DMS79 treated with DMSO at 0.1 percent for 48 hours (cell line): ENCODE results near the gene EBI3.
"Not testable (repeated sequence)": the region's sequence is repeated elsewhere in the genome, so short reads cannot be mapped to it uniquely, and the experiment has no call there.

ENCODE experiments used
- DNase-seq: peaks from one replicate; lab custom pipeline; 2025; lab: John Stamatoyannopoulos, UW

EBI3 gene

DNA sequence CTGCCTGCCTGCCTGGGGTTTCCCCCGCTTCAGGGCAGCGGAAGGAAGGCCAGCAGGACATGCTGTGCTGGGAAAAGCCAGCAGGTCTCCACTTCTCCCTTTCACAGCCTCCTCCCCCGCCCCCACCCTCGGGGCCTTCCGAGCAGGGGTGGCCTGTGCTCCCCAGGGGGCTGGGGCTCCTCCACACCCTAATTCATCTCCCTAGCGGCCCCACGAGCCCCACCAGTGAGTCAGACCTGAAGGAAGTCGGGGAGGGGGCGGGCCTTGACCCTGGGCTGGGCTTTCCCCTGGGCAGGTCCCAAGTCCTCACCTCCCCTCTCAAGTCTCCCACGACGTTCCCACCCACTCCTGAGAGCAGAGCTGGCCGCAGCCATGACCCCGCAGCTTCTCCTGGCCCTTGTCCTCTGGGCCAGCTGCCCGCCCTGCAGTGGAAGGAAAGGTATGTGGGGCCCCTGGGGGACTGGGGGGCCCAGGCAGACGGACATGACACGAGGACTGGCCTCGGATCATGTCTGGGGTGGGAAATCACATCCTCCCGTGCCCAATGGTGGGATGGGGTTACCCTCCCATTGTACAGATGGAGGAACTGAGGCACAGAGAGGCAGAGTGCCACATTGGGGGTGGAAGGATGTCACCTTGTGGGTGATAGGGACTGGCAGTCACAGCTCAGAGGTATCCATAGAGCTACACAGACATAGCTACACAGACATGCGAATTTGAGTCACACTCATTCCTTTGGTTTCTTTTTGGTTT lies at the start of gene EBI3:
EBI3 (plus strand) TSS at position 345 of the 753 bp plus-strand sequence; CDS start at position 373, 28 bp downstream.
- no peak for DNase-seq

DNA sequence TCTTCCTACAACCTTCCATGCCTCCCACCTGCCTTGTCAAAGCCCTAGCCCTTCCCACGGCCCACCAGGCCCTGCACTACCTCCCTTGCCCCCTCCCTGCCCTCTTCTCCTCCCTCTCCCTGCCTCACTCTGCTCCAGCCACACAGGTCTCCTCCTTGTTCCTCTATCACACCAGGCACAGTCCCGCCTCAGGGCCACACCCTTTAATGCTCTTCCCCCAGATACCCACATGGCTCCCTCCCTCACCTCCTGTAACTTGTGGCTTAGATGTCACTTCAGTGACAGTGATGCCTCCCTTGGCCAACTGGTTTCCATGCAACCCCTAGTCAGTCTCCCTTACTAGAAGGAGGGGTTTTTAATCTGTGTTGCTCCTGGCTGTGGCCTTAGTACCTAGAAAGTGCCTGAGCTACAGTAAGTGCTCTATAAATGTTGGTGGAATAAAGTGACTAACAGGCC lies 48.2 kb upstream of the EBI3 start:
- no peak for DNase-seq

DNA sequence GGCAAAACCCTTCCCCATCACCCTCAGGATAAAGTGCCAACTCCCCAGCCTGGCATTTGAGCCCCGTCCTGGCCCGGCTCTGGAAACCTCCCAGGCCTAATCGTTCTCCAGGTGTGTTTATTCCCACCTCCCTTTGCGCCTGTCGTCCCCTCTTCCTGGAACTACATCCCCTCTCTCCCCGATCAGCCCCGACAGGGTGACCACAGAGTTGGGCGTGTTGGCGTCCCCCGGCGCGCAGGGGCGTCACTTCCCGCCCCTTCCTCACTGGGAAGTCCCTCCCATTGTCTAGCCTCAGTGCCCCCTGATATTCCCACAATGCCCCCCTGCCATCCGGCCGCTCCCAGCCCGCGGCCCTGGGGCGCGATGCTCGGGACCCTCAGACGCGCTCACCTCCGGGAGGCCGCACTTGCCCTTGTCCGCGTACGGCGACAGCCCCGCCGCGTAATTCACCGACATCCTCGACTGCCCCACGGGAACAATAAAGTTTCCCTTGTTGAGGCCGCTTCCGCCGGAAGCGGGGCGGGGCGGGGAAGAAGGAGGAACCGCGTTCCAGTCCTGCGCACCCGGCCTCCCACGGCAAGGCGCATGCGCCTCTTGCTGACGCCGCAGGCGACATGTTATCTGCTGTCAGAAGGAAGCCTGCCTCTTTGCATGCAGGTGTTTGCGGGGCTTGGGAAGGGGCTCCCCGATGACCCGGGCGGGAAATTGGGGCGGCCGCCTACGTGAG lies 47.1 kb upstream of the EBI3 start, which contains the start of the genes ANKRD24 and SIRT6:
ANKRD24 (plus strand) TSS at position 606 of the 727 bp plus-strand sequence. CDS start 3,737 bp downstream, outside the sequence.
SIRT6 (minus strand) TSS at position 480 of the 727 bp plus-strand sequence; CDS start at position 456, 24 bp downstream.
- peak; percentile 86 for DNase-seq

DNA sequence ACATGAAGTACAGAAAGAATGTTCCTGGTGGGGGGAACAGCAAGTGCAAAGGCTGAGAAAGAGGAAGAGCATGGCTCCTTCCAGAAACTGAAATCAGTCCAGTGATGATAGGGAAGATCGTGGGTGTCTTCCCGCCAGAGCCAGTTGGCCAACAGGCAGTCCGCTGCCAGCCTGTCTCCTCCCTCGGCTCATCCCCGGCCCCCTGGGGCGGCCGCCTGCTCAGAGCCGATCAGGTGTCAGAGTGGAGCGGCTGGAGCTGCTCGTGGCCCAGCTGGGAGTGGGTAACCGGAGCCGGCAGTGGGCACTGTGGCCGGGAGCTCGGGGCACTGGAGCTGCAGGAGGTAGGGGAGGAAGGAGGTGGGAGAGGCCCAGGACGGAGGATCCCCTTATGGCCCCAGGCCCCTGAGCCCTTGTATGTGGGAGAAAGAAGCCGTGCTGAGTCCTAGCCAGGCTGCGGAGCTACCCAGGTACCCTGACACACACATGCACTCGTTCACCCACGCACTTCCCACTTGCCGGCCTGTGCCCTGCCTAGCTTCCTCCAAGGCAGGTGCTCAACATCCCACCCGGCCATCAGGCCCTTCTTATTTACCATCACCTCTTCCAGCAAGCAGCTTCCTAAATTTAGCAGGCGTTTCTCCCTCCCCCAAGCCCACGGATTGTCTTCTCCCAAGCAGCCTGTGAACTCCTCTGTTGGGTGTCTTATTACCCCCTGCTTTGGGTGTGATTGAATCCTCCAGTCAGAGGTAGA lies 45.2 kb upstream of the EBI3 start:
- DNase-seq, result peak; percentile 43

DNA sequence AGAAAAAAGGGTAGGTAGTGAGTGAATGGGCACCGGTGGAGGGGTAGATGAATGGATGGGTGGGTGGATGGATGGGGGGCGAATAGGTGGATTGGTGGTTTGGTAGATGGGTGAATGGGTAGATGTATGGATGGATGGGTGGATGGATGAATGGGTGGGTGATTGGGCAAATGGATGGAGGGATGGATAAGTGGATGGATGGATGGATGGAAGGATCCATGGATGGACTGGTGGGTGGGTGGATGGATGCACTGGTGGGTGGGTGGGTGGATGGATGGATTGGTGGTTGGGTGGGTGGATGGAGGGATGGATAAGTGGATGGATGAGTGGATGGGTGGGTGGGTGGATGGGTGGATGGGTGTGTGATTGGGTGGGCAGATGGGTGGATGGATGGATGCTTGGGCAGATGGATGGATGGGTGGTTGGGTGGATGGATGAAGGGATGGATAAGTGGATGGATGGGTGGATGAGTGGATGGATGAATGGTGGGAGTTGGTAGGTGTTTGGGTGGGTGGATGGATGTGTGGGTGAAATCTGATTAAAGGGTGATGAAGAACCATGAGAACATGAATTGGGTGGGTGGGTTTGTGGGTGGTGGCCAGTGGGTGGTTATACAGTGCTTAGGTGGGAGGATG lies 44.5 kb upstream of the EBI3 start:
- no peak for DNase-seq

DNA sequence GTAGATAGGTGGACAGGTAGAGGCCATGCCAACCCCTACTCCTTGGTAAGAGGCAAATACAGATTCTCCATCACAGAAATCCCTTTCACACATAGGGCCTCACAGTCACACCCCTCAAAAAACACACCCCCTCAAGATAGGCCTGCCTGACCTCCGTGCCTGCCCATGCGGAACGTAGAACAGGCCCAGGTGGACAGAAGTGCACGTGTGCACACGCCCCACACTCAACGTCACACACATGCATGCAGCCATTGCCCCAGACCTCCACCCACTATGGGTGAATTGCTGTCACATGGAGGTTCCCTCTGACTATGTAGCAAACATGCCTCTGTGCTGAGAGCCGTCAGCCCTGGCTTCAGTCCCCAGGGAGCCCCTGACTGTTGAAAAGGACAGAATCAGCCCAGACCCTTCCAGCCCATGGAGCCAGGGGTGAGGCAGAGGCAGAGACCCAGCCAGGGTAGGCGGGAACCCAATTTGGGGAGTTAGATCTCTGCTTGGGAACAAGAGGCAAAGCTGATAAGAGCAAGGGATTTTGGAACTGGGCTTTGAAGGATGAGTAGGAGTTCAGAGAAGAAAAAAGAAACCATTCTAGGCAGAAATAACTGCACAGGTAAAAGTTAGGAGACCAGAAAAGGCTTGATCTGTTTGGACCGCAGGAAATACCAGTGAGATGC lies 43.8 kb upstream of the EBI3 start:
- DNase-seq, result no peak

DNA sequence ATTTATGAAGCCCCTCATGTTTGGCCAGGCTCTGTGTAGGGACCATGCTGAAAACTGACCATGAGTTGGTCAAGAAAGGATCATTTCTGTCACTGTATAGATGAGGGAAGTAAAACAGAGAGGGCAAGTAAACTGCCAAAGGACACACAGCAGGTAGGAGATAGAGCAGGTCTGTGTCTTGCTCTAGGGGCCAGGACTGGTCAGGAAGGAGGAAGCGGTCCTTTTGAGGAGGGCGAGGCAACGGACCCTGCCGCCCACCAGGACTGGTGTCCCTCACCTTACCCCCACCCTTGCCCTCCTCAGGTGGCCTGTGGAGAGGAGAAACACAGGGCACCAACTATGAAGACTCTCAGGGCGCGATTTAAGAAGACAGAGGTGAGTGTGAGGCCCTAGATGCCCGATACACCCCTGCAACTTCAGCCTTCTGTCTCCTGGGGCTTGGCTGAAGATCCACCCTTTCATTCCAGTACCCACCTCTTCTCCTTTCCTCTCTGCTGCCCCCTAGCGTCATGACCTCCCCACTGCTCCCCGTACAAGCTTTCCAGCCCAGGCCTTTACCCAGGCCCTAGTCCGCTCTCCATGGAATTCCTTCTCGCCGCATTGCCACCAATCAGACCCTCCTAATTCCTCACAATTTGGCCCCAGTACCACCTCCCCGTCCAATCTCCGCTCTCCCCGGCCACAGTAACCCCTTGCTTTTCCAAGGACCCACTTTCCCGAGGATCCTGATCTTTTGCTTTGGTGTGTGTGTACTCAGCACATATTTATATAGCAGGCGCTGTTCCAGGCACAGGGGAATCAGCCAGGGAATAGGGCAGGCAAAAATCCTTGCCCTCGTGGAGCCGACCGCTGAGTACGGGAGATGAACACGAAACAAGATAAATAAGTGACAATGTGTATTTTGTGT lies 43.0 kb upstream of the EBI3 start:
- peak; percentile 35 for DNase-seq

DNA sequence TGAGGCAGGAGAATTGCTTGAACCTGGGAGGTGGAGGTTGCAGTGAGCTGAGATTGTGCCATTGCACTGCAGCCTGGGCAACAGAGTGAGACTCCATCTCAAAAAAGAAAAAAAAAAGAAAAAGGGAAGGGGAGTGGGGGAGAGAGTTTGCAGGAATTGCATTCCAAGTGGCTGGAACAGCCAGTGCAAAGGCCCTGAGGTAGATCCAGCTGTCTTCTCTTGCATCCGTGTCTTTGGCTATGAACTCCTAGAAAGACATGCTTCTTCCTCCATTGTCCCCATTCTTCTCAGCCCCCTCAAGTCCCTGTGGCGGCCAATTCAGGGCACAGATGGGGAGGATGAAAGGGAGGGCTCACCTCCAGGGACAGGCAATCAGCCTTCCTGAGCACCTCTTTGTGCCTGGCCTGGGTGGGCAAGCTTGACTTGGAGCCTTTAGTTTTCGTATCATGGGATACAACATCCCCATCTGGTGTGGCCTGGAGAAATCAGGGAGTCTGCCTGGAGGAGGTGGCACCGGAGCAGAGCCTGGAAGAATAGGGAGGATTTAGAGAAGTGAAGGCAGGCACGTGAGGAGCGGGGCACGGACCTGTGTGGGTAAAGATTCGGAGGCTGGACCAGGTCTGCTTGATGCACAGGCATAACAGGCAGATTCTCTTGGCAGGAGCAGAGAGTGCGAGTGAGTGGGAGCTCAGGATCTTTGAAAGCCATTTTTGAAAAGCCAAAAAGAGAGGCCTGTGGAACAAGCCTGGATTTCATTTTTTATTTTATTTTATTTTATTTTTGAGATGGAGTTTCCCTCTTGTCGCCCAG lies 41.8 kb upstream of the EBI3 start:
- DNase-seq, result no peak

DNA sequence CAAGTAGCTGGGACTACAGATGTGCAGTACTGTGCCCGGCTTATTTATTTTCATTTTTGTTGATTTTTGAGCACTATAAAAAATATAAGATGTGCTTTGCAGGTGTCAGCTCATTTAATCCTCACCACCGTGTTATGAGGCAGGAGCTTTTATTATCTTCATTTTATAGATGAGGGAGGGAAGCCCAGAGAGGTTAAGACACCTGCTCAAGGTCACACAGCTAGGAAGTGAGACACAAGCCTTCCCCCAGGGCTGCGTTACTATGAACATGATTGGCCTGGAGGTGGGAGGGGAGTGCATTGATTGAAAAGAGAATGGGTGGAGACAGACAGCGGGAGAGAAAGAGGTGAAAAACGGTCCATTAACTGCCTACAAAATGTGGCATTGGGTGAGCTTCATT lies 39.7 kb upstream of the EBI3 start:
- DNase-seq, result no peak

DNA sequence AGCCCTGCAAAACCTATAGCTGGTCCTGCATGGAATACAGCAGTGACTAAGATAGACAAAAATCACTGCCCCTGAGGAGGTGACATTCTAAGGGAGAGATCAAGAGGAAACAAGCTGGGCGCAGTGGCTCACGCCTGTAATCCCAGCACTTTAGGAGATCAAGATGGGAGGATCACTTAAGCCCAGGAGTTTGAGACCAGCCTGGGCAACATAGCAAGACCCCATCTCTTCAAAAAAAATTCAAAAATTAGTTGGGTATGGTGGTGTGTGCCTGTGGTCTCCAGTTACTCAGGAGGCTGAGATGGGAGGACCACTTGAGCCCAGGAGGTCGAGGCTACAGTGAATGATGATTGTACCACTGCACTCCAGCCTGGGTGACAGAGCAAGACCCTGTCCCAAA lies 36.8 kb upstream of the EBI3 start:
- DNase-seq, result not testable (repeated sequence)

DNA sequence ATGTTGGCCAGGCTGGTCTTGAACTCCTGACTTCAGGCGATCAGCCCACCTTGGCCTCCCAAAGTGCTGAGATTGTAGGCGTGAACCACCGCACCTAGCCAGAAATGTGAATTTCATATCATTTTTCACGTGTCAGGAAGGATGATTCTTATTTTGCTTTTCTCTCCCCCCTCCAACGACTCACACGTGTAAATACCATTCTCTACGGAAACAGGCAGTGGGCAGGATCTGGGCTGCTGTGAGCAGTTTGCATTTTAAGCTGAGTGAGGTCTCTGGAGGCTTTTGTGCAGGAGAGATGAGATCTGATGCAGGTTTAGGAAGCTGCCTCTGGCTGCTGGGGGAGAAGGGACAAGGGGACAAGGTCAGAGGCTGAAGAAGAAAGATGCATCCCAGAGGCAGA lies 35.0 kb upstream of the EBI3 start:
- DNase-seq, result no peak

DNA sequence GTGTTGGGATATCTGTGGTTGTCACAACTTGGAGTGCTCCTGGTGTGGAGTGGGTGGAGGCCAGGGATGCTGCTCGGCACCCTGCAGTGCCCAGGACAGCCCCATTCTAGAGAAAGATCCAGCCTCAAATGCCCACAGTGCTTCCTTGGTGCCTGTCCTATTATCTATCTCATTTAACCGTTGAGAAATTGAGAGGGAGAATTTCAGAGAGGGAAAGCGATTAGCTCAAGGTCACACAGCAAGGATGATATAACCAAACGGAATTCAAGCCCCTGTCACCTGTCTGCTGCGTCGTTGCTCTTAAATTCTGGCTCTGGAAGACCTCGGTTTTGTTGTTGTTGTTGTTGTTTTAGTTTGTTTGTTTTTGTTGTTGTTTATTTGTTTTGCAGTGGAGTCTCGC lies 33.3 kb upstream of the EBI3 start:
- DNase-seq, result no peak

DNA sequence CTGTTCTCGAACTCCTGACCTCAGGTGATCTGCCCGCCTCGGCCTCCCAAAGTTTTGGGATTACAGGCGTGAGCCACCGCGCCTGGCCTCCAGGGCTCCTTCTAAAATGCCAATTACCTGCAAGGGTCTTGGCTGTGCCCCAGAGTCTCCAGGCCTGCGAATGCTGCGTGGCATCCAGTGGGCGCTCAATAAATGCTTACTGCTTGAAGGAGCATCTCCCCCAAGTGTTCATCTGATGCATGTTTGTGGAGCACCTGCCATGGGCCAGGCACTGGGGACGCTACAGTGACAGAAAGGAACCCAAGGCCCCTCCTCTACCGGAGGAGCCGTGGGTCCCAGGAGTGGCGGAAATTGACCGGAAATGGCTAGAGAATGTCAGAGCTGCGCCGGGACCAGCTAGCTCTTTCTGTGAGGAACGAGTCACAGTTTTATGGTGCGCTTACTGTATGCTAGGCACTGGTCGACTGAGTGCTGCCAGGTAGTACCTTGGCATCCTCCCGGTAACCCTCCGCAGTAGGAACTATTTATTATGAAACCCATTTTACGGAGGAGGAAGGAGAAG lies 32.7 kb upstream of the EBI3 start:
- no peak for DNase-seq

DNA sequence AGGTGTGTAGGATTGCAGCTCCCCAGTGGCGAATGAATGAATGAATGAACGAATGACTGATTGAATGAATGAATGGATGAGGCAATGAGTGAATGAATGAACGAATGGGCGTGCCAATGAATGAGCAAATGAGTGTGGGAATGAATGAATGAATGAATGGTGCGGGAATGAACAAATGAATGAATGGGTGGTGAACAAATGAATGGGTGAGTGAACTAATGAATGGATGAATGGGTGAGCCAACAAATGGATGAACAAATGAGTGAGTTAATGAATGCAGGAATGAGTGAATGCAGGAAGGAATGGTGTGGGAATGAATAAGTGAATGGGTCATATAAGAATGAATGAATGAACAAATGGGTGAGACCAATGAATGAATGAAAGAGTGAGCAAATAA lies 32.1 kb upstream of the EBI3 start:
- no peak for DNase-seq

DNA sequence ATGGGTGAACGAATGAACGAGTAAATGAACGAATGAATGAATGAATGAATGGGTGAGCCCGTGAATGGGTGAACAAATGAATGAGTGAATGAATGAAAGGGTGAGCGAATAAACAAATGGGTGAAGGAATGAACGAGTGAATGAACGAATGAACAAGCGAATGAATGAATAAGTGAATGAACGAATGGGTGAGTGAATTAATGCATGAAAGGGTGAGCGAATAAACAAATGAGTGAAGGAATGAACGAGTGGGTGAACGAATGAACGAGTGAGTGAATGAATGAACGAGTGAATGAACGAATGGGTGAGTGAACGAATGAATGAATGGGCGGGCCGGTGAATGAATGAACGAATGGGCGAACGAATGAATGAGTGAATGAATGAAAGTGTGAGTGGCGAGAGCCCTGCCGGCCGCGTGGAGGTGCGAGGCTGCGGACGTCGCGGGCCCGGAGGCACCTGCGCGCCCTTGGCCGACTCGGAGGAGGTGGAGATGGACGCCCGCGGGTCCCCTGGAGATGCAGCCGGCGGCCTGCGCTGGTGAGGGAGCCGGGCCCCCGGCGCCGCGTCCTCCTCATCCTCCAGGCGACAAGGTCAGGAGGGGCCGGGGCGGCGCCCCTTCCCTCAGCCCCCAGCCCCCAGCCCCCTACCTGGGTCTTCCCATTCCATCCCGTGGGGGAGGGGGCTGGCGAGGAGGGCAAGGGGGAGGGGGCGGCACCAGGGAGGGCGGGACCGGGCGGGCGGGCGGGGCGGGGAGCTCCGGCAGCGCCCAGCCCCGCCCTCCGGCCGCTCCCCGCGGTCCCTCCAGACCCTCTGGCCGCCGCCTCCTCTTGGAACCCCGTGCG lies 31.5 kb upstream of the EBI3 start:
- DNase-seq, result no peak

DNA sequence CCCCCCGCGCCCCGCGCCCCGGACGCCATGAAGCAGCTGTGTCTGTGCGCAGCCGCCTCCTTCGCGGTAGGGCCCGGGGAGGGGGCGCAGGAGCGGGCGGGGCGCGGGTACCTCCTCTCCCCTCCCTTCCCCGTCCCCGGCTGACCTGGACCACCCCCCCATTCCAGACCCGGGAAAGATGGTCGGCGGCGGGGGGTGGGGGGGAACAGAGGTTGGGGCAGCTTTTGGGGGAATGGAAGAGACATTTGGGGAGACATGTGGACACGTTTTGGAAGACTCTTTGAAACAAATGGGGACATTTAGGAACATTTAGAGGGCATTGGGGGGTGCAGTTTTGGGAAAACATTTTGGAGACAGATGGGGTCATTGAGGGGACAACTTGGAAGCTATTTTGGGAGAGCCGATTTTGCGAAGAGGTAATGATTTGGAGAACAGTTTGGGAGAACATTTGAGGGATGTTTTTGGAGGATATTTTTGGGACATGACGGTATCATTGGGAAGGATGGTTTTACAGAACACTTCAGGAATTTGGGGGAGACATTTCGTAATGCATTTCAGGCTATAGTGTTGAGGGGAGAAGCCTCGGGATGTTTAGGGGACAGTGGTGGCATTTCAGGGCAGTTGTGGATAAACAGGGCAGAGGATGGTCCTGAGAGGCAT lies 30.7 kb upstream of the EBI3 start:
- no peak for DNase-seq

DNA sequence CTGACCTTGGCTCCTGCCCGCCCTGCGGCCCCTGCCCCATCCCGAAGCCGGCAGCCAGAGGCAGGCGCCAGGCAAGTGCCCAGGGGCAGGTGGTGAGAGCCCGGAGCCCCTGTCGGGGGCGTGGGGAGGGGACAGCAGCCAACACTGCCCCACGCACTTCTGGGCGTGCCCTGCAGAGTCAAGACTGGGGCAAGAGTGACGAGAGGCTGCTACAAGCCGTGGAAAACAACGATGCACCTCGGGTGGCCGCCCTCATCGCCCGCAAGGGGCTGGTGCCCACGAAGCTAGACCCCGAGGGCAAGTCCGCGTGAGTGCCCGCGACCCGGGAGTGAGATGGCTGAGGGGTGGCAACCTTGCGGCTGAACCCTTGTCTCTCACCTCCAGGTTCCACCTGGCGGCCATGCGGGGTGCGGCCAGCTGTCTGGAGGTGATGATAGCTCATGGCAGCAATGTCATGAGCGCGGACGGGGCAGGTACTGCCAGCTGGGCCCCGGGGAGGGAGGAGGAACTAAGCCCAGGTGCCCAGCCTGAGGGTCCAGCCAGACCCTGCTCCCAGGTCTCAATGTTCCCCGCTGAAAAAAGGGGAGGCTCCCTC lies 29.5 kb upstream of the EBI3 start:
- DNase-seq, result peak; percentile 4
